ENCODE data around the gene USP34.

Gene USP34

DNA sequence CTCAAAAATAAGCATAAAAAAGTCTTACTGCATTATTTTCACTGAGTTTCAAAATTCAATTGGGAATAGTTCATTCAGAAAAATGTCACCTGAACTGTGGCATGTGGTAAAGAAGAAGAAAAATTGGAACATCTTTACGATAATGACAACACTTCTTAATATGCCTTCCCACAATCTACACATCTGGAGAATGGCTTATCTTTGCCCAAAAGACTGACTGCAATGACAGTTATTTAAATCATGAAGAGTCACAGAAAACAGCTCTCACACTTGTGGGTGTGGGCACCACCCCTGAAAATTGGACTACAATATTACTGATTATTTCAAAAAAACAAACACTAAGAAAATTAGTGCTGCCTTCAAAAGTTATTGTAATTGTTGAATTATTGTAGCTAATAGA is 152.3 kb downstream of the USP34 start:
- no peak for DNase-seq (ENCODE audit: low read depth)

DNA sequence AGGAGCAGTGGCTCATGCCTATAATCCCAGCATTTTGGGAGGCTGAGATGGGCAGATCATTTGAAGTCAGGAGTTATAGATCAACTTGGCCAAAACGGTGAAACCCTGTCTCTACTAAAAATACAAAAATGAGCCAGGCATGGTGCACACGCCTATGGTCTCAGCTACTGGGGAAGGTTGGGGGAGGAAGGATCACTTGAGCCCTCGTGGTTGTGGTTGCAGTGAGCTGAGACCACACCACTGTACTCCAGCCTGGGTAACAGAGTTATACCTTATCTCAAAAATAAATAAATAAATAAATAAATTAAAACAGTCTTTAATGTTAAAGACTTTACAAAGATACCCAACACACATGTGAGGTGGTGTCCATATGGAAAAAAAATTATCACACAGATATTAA is 174.9 kb downstream of the USP34 start:
- DNase-seq (ENCODE audit: low read depth) = no peak

DNA sequence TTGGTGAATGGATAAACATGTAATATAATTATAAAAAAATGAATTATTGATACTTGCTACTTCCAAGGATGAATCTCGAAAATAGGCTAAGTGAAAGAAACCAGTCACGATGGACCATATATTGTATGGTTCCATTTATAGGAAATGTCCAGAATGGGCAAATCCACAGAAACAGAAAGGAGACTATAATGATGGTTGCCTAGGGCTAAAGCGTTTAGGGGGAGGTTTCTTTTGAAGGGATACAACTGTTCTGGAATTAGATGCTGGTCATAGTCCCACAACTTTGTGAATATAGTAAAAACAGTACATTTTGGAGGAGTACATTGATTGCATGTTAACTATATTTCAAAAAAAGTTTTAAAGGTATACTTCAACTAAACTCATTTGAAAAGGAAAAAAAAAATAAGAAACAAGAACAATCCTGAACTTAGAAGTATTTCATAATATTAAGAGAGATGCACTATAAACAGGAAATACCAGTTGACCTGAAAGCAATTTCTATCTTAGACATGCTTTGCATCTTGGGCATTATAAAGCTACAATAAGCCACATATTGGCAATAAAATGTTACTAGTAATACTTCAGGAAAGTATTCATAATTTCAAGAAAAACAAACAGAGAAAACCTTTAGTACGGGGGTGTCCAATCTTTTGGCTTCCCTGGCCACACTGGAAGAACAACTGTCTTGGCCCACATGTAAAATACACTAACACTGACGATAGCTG is 178.9 kb downstream of the USP34 start:
- DNase-seq (ENCODE audit: low read depth) = no peak

DNA sequence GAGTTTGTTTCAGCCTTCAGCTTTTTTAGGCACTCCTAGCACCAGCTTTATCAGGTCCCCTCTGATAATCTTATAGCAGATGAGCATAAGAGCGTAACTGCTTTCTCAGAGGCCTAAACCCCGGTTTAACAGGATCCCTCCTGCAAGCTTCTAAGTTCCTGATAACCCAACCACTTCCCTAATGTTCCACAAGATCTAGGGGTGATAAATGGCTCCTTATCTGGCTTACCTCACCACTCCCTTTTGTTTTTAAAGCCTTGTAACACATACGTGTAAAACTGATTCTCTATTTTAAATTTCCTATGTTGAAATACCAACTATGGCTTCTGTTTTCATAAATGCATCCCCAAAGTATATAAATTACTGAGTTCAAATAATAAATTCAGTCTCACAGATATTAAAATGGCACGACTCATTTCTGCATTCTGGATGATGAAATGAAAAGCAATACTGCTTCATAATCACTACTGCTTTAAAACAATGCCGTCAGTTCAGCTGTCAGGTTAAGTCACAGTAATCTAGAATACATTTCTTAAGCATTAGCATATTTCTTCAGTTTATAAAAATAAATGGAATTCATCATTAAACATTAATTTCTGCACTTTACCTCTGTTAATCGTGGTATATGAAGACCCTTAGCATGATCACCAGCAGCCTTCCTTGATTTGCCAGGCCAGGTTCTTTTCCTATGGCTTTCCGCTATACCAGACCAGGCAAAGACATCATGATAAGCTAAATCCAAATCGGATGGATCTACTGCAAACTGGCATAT is 182.6 kb downstream of the USP34 start:
- DNase-seq (ENCODE audit: low read depth) = no peak

DNA sequence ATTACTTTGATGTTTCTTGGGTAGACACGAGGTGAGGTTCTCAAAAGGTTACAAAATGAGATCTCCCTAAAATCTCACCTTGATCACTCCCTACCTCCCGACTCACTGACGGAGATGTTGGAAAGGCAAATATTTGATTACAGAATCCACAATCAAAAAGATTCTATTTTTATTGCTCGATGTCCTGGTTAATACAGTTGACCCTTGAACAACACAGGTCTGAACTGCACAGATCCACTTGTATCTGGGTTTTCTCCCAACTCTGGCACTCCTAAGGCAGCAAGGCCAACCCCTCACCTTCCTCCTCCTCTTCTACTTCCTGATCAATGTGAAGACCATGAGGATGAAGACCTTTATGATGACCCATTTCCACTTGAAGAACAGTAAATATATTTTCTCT is 183.6 kb downstream of the USP34 start:
- DNase-seq (ENCODE audit: low read depth) = no peak

DNA sequence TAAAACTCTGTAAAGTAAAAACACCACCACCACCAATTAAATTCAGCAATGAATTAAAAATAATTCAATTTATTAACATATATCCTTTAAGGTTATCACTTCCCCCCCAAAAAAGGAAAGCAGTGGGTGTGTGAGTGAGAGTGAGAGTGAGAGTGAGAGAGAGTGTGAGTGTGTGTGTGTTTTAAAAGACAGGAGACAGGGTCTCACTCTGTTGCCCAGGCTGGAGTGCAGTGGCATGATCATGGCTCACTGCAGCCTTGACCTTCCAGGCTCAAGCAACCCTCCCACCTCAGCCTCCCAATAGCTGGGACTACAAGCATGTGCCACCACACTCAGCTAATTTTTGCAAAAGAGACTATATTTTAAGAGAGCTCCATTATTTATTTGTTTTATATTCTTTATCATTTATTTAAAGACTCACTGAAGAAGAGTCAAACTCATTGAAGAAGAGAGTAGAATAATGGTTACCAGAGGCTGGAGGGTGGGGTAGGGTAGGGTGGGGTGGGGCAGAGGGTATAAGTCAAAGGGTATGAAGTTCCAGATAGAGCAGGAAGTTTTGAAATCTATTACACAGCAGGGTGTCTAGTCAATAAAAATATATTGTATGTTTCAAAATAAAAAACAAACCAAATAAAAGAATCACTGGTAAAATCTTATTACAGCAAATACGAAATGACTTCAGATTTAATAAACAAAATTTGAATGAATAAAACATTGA is 187.3 kb downstream of the USP34 start:
- no peak for DNase-seq (ENCODE audit: low read depth)

DNA sequence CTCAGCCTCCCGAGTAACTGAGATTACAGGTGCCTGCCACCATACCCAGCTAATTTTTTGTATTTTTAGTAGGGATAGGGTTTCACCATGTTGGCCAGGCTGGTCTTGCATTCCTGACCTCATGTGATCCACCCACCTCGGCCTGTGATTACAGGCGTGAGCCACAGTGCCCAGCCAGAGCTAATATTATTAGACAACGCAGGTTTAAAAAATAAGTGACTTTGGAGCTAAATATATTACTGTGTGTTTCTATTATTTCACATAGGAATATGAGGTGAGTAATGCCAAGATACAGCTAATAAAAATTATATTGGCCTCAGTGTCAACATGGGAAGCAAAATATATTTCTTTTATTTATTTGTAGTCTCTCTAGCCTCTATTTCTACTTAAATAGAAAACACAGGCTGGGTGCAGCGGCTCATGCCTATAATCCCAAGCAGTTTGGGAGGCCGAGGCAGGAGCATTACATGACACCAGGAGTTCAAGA is 188.7 kb downstream of the USP34 start:
- DNase-seq (ENCODE audit: low read depth) = no peak

DNA sequence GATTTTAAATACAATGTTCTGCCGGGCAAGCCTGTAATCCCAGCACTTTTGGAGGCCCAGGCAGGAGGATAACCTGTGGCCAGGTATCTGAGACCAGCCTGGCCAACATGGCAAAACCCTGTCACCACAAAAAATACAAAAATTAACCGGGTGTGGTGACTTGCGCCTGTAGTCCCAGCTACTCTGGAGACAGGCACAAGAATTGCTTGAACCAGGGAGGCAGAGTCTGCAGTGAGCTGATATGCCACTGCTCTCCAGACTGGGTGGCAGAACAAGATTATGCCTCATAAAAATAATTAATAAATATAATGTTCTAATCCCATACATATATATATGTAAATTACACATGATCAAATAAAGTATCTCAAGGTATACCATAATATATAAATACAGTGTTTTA is 189.6 kb downstream of the USP34 start:
- no peak for DNase-seq (ENCODE audit: low read depth)

DNA sequence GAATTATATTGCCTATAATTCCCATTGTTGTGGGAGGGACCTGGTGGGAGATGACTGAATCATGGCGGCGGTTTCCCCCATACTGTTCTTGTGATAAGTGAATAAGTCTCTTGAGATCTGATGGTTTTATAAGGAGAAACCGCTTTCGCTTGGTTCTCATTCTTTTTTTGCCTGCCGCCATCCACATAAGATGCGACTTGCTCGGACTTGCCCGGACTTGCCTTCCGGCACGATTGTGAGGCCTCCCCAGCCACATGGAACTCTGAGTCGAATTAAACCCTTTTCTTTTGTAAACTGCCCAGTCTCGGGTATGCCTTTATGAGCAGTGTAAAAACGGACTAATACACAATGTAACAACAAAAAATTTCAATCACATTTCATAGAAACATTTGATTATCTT is 193.1 kb downstream of the USP34 start:
- no peak for DNase-seq (ENCODE audit: low read depth)

DNA sequence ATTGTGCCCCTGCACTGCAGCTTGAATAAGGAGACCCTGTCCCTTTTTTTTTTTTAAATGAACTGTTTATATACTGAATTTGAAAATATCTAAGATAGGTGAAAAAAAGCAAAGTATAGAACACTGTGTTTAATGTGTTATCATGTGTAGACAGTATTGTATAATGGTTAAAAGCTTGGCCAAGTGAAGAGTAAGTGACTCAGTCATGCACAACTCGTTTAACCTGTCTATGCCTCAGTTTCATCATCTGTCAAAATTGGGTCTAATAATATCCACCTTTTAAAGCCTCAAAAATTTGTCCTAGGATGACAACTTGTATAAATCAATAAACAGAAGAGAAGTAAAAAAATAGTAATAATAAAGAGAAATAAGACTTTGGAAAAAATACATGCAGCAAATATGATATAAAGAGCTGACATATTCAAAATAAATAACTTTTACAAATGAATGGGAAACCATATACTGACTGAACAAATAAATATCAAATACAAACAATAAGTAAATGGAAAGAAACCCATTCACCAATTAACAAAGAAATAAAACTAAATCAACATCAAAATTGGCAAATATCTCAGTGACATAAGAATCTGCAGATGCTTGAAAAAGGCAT is 195.2 kb downstream of the USP34 start:
- no peak for DNase-seq (ENCODE audit: low read depth)

DNA sequence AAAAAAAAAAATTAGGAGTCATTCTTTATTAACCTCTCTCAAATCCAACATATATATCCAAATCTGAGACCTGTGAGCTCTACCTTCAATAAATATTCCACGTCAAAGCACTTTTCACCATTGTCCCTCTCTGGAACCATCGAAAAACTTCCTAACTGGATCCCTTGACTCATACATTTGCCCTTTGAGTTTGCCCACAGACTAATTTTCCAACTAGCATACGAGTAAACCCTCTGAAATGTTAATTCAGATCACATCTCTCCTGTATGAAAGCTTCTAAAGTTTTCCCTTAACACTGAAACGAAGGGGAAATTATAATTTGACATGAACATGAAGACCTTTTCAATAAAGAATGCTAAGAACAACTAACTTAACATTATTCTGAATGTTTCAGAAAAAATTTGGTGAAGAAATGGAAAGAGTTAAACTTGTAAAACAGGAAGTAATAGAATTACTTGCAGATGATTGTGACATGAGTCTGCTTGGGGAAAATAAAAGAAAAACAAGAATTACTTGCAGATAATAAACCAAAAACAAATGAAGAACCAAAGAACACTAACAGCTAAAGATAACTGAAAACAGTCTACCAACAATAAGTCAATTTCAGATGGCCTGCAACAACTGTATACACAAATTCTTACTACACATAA is 198.3 kb downstream of the USP34 start:
- DNase-seq (ENCODE audit: low read depth) = no peak

DNA sequence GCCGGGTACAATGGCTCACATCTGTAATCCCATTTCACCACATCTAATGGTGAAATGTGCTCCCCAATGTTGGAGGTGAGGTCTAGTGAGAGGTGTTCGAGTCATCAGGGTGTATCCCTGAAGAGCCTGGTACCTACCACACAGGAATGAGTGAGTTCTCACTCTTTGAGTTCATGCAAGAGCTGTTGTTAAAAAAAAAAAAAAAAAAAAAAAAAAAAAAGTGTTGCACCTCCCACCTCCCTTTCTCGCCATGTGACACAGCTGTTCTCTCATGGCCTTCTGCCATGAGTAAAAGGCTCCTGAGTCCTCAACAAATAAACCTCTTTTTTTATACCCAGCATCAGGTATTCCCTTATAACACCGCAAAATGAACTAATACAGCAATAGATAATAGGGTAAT is 202.6 kb downstream of the USP34 start:
- DNase-seq (ENCODE audit: low read depth) = no peak

DNA sequence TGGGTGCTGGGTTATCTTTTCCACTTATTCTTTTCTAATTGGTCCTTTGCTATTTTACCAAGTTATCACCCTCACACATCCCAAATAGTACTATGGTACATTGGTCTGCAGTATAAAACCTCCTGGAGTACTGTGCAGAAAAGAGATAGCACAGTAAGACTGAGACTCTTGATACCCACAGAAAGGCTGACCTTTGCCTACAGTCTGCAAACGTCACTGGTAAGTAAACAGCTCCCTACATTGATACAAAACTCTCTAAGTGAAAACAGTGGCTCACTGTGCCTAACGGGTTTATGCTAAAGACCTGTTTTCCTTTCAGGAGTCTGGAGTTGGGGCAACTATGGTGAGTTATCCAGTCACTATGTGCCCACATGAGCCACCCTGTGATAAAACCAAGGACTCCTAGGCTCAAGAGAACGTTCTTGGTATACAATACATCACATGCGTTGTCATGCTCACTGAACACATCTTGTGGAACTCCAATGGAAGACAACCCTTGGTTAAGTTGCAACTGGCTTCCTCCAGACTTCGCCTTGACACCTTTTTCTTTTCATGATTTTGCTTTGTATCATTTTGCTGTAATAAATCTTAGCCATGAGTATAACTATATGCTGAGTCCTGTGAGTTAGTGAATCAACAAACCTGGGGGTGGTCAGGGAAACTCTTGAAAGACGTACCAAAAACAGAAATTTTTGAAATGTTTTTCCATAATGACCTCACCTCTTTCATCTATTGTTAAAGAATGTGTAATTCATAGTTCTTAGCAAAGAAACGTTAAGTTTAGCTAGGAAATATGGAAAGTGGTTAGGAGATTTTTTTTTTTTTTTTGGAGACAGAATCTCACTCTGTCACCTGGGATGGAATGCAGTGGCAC is 204.0 kb downstream of the USP34 start:
- no peak for DNase-seq (ENCODE audit: low read depth)

DNA sequence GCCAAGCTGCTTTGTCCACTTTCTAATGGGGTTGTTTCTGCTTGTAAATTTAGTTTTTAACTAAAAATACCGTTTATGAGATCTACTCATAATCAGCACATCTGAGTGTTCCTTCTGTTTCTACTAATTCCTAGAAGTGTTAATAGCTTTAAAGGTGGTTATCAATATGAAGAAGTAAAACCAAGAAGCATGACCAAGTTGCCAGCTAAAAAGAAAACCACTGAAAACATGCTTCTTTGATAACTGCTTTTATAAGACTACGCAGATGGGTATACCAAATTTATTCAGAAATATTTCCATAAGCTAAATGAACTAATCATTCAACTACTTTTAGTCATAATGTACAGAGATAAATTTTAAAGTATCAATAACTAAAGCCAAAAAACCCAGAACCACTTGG is 207.1 kb downstream of the USP34 start:
- no peak for DNase-seq (ENCODE audit: low read depth)

DNA sequence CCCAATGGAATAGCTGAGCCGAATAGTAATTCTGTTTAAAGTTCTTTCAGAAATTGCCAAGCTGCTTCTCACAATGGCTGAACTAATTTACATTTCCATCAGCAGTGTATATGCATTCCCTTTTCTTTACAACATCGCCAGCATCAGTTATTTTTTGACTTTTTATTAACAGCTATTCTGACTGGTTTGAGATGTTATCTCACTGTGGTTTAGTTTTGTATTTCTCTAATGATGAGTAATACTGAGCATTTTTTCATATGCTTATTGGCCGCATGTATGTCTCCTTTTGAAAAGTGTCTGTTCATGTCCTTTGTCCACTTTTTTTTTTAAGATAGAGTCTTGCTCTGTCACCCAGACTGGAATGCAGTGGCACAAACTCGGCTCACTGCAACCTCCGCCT is 208.2 kb downstream of the USP34 start:
- no peak for DNase-seq (ENCODE audit: low read depth)

DNA sequence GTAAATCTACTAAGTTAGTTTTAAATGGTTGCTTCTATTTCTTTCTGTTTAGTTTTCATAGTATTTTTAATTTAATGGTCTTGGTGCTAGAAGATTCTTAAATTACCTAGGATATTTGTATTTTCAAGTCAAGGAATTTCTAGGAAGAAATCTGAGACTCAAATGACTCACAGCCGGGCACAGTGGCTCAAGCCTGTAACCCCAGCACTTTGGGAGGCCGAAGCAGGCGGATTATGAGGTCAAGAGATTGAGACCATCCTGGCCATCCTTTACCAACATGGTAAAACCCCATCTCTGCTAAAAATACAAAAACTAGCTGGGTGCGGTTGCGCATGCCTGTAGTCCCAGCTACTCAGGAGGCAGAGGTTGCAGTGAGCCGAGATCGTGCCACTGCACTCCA is 213.4 kb downstream of the USP34 start:
- DNase-seq (ENCODE audit: low read depth) = no peak

DNA sequence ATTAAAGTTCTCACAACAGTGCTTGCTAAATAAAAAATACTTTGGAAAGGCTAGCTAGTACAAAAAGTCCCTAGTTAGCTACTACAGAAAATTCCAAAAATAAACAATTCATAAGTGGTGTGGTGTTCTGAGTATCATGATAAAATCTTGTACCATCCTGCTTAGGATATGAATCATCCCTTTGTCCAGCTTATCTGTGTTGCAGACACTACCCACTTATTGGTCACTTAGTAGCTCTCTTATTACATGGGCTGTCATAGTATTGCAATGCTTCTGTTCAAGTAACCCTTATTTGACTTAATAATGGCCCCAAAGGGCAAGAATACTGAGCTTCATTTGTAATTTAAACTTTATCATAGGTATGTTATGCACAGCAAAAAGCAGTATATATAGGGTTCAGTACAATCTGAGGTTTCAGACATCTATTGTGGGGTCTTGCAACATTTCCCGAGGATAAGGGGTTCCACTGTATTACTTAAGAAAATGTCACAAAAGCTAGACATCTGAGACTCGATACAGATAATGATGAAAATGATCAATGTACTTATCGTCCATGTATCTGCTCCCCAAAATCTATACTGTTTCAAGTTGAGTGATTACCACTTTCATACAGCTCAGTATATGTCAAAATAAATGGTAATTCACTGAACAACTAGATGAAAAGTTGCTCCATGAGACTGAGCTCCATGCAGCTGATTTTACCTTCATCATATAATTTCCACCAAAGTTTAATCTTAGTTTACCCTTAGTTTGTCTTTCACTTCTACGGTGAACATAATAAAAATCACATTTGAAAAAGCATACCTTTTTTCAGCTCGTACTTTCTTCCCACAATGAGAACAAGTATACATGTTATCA is 215.1 kb downstream of the USP34 start:
- no peak for DNase-seq (ENCODE audit: low read depth)

DNA sequence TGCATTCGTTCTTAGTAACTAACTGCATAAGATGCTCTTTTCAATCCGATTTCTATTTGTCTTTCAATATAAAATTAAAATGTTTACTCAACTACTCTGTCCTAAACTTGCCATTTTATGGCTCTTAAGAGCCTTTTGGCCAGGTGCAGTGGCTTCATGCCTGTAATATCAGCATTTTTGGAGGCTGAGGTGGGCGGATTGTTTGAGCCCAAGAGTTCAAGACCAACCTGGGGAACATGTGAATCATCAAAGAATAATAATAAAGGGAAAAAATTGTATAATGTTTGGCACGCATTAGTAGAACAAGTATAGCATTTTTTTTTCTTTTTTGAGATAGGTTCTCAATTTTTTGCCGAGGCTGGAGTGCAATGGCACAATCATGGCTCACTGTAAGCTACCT is 216.4 kb downstream of the USP34 start:
- no peak for DNase-seq (ENCODE audit: low read depth)

DNA sequence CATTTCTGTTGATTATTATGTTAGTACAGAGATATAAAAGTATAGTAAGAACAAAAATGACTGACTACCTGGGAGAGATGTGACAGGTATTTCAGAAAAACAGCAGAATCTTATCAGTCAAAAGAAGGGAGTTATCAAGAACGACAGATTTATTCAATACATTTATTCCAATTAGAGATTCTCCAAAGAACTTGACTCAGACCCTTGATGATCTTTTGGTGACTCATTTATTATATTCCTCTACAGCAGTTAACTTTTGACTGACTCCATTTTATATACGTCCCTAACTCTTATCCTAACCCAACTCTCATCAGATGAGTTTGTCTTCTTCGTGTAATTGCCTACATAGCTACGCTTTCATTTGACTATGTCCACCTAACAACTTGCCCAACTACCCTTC is 217.8 kb downstream of the USP34 start:
- no peak for DNase-seq (ENCODE audit: low read depth)

DNA sequence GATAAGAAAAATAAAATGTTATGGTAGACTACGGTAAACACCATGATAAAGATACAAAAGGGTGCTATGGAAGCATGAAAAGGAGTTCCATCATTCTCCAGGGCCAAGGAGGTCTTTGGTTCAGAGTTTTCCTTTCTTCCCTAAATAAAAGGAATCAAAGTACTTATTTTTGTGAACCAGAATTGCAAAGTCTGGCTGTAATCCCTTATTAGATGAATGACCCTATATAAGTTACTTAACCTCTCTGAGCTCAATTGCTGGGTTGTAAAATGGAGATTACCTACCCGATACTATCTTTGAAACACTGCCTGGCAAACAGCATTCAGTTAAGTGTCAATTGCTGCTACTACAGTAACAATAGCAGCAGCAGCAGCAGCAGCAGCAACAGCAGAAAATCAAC is 218.9 kb downstream of the USP34 start:
- DNase-seq (ENCODE audit: low read depth) = no peak

Data from stimulated activated CD8-positive, alpha-beta memory T cell treated with anti-CD3 and anti-CD28 coated beads, Interleukin-12 subunit alpha, Interleukin-12 subunit beta, amount 100 ng/mL, for 4 hours (primary cell).